Loucy (cell line): ENCODE data around the gene GFRA1.

ENCODE experiments used
- H2AFZ ChIP-seq: fragments of 200-600 bp; sonication (generic); 2 replicates; pipeline ENCODE4 v1.6.0; 2016; ENCODE audit warnings: antibody characterized with exemption, mild to moderate bottlenecking, low read length, moderate library complexity
- H3F3A ChIP-seq: fragments of 200-600 bp; 2 replicates; pipeline ENCODE4 v1.6.0; 2016; ENCODE audit warnings: antibody characterized with exemption, low read depth, mild to moderate bottlenecking
- H3K27me3 ChIP-seq: fragments of 200-600 bp; sonication (generic); 2 replicates; pipeline ENCODE4 v1.6.1; 2014; ENCODE audit warnings: low read length, mild to moderate bottlenecking; ENCODE audit not compliant: insufficient read depth, poor library complexity, severe bottlenecking
- H3K36me3 ChIP-seq: fragments of 200-600 bp; sonication (generic); 2 replicates; pipeline ENCODE4 v1.6.1; 2016; ENCODE audit warnings: low read length; ENCODE audit not compliant: insufficient read depth
- H3K4me1 ChIP-seq: fragments of 200-600 bp; sonication (generic); 2 replicates; pipeline ENCODE4 v1.5.1; 2014; ENCODE audit warnings: low read length, mild to moderate bottlenecking; ENCODE audit not compliant: insufficient read depth, poor library complexity, severe bottlenecking
- H3K4me2 ChIP-seq: fragments of 200-600 bp; sonication (generic); 2 replicates; pipeline ENCODE4 v1.6.0; 2014; ENCODE audit warnings: antibody characterized with exemption, low read length, low read depth, mild to moderate bottlenecking; ENCODE audit not compliant: poor library complexity, severe bottlenecking
- H3K4me3 ChIP-seq: fragments of 200-600 bp; sonication (generic); 2 replicates; pipeline ENCODE4 v1.5.1; 2014; ENCODE audit warnings: low read length, mild to moderate bottlenecking, mixed read lengths; ENCODE audit not compliant: poor library complexity, severe bottlenecking
- H3K79me2 ChIP-seq: fragments of 200-600 bp; sonication (generic); 2 replicates; pipeline ENCODE4 v1.6.1; 2014; ENCODE audit warnings: low read length; ENCODE audit not compliant: insufficient read depth
- H3K9ac ChIP-seq: fragments of 200-600 bp; sonication (generic); 2 replicates; pipeline ENCODE4 v1.6.0; 2014; ENCODE audit warnings: mild to moderate bottlenecking, low read depth, low read length, moderate library complexity; ENCODE audit not compliant: poor library complexity, severe bottlenecking
- H3K9me2 ChIP-seq: fragments of 200-600 bp; sonication (generic); replicated peaks from 2 replicates; pipeline ENCODE4 v1.6.1; 2016; ENCODE audit warnings: low read depth, low read length, mixed read lengths
- H3K9me3 ChIP-seq: fragments of 200-600 bp; sonication (generic); 2 replicates; pipeline ENCODE4 v1.6.1; 2014; ENCODE audit warnings: mild to moderate bottlenecking, antibody characterized with exemption, low read length, low read depth; ENCODE audit not compliant: insufficient read depth
- H4K20me1 ChIP-seq: fragments of 200-600 bp; sonication (generic); 2 replicates; pipeline ENCODE4 v1.6.0; 2014; ENCODE audit warnings: antibody characterized with exemption, low read length, mild to moderate bottlenecking; ENCODE audit not compliant: insufficient read depth, poor library complexity, severe bottlenecking
- CTCF ChIP-seq: fragments of 200-600 bp; sonication (generic); conservative IDR thresholded peaks from 2 replicates; pipeline ENCODE4 v1.5.1; 2014; ENCODE audit warnings: mild to moderate bottlenecking, antibody characterized with exemption, low read length
- EZH2phosphoT487 ChIP-seq: fragments of 200-600 bp; IDR thresholded peaks from 2 replicates; pipeline ENCODE4 v1.6.1; 2018; ENCODE audit warnings: antibody characterized with exemption, mild to moderate bottlenecking, moderate library complexity, borderline replicate concordance

GFRA1 gene

GRCh38 chr10:116223289-116223688 lies 49.7 kb downstream of the GFRA1 start:
- TF ChIP-seq CTCF = no peak
- no peak for TF ChIP-seq EZH2phosphoT487
- no peak overlapping the region for H3K4me2 ChIP-seq
- no peak overlapping the region for H3K9ac ChIP-seq
- peaks cover 11% of the 10 kb centered on the region for H3K4me1 ChIP-seq
- no peak overlapping the region for H3K4me3 ChIP-seq
- H3K9me2 ChIP-seq = no peaks in the 10 kb centered on the region
- H3F3A ChIP-seq = no peaks in the 10 kb centered on the region
- H4K20me1 ChIP-seq = no peaks in the 10 kb centered on the region
- H3K79me2 ChIP-seq = peaks cover 57% of the 10 kb centered on the region; the same call in 1 of the 2 replicates
- no peak overlapping the region for H2AFZ ChIP-seq
- H3K9me3 ChIP-seq = no peaks in the 10 kb centered on the region
- peaks cover 3% of the 10 kb centered on the region; the same call in 1 of the 2 replicates for H3K36me3 ChIP-seq
- H3K27me3 ChIP-seq = no peaks in the 10 kb centered on the region

GRCh38 chr10:116221053-116221452 lies 52.0 kb downstream of the GFRA1 start:
- no peaks in the 10 kb centered on the region for H4K20me1 ChIP-seq
- peaks cover 70% of the 10 kb centered on the region; the same call in 1 of the 2 replicates for H3K79me2 ChIP-seq
- no peaks in the 10 kb centered on the region for H3K9me3 ChIP-seq
- TF ChIP-seq EZH2phosphoT487 = no peak
- TF ChIP-seq CTCF = no peak
- no peak overlapping the region for H3K9ac ChIP-seq
- H3K27me3 ChIP-seq = no peaks in the 10 kb centered on the region
- H3K4me1 ChIP-seq = peaks cover 29% of the 10 kb centered on the region
- H2AFZ ChIP-seq = no peak overlapping the region
- H3F3A ChIP-seq = no peaks in the 10 kb centered on the region
- no peak overlapping the region for H3K4me3 ChIP-seq
- no peaks in the 10 kb centered on the region for H3K36me3 ChIP-seq
- no peaks in the 10 kb centered on the region for H3K9me2 ChIP-seq
- no peak overlapping the region for H3K4me2 ChIP-seq

DNA sequence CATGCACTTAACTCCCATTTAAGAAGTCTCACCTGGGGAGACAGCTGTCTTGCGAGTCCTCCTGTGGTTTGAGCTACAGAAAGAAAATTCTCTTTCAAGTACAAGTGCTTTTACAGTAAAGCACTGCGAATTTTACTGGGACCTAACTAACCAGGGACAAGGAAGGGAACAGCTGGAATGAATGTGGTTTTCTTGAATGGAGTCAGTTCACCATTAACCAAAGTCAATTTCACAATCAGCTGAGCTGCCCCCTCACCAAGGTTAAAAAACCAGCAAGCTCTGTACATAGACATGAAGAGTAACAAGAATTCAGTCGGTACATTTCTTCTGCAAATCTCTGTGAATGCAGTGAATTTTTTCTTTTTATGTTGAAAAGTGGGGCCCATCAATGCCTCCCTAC lies 56.3 kb downstream of the GFRA1 start:
- no peak overlapping the region for H2AFZ ChIP-seq
- peaks cover 83% of the 10 kb centered on the region for H3K79me2 ChIP-seq
- peaks cover 68% of the 10 kb centered on the region for H3K4me1 ChIP-seq
- no peak overlapping the region for H3K4me2 ChIP-seq
- no peaks in the 10 kb centered on the region for H4K20me1 ChIP-seq
- H3K4me3 ChIP-seq = no peak overlapping the region
- no peak for TF ChIP-seq EZH2phosphoT487
- TF ChIP-seq CTCF = no peak
- H3K36me3 ChIP-seq = no peaks in the 10 kb centered on the region
- H3K9ac ChIP-seq = no peak overlapping the region
- no peaks in the 10 kb centered on the region for H3K9me2 ChIP-seq
- H3K9me3 ChIP-seq = no peaks in the 10 kb centered on the region
- H3K27me3 ChIP-seq = no peaks in the 10 kb centered on the region
- no peaks in the 10 kb centered on the region for H3F3A ChIP-seq
